ENCODE measurements around the gene MALL. TPM values are rescaled to one million over a fixed set of nuclear protein-coding genes. Genes with fewer than 3 reads are reported as not detected.
A peak's percentile ranks its signal among the peaks of the same experiment; 100 is the strongest.

The MALL gene
- polyA plus RNA-seq, 2 of the 4 experiments (the other 2 are of a cell fraction), result 77.8 to 123 TPM

- Histone ChIP-seq H3K9me3 (no peaks in the 10 kb centered on the region), H3K4me1 (no peaks in the 10 kb centered on the region), H3K4me3 (no peak overlapping the region), H3K4me2 (no peak overlapping the region), H3K27ac (no peak overlapping the region; a peak in 1 of 6 replicates)
- 64% methylated on average over 4 of the region's 4 CpGs for WGBS (ENCODE audit: missing lambda C conversion rate)
- ChIA-PET CTCF (interaction anchor here (0.8 to 3.0 kb wide), 4 partner anchors 8 to 33 kb away, joined by 3 to 12 read pairs (median 6); partner anchors contain the start of gene MALL), POLR2A (no interaction called here)
- ATAC-seq (peak in 1 of 2 experiments; percentile 42; a peak in 1 of 6 replicates), DNase-seq (ENCODE audit: low read depth in 1 of 2, low spot score in 1 of 2) (no peak), FAIRE-seq (no peak)
- TF ChIP-seq PBX3 (IDR thresholded peaks at IDR 0.05), result no peak
Measured at GRCh38 chr2:110124038-110124825, 8.6 kb upstream of the MALL start.

GRCh38 chr2:110121592-110121991, 6.0 kb upstream of the MALL start:
- CTCF ChIA-PET, result interaction anchor here (0.6 to 3.0 kb wide), 3 partner anchors 14 to 1517 kb away, joined by 3 to 8 read pairs (median 4); no protein-coding TSS in a partner anchor
- Histone ChIP-seq H3K4me1 (peaks cover 4% of the 10 kb centered on the region), H3K4me3 (no peak overlapping the region), H3K27ac (peak overlapping the region in 1 of 2 experiments; percentile 56; a peak in 1 of 6 replicates), H3K4me2 (no peak overlapping the region), H3K9me3 (no peaks in the 10 kb centered on the region)
- DNase-seq (ENCODE audit: low read depth in 1 of 2, low spot score in 1 of 2) (no peak), ATAC-seq (no peak), FAIRE-seq (no peak)
- whole genome bisulfite sequencing (ENCODE audit: missing lambda C conversion rate), result 91% methylated on average over 3 of the region's 3 CpGs
- TF ChIP-seq MAZ (IDR thresholded peaks at IDR 0.05; ENCODE audit: borderline replicate concordance, low read depth, low read length) (no peak), TFCP2L1 (CRISPR knock-in tag; IDR thresholded peaks at IDR 0.05) (no peak), CBX2 (IDR thresholded peaks at IDR 0.05; ENCODE audit: borderline replicate concordance, low read depth) (no peak), ESRRA (IDR thresholded peaks at IDR 0.05; ENCODE audit: borderline replicate concordance, low read length) (no peak), RFX5 (IDR thresholded peaks at IDR 0.05) (no peak)
- POLR2A ChIA-PET, result interaction anchor here (1.5 kb wide), 1 partner anchor 15 kb away, joined by 6 read pairs; no protein-coding TSS in a partner anchor

- no peaks in the 10 kb centered on the region for H3K9me3 ChIP-seq
- H3K4me2 ChIP-seq, result no peak overlapping the region
- peaks cover 9% of the 10 kb centered on the region for H3K4me1 ChIP-seq
- WGBS (ENCODE audit: missing lambda C conversion rate), result 87% methylated on average over 2 of the region's 2 CpGs
- ATAC-seq, result no peak
- ChIA-PET CTCF (interaction anchor here (0.6 kb wide), 1 partner anchor 1518 kb away, joined by 3 read pairs; no protein-coding TSS in a partner anchor), POLR2A (interaction anchor here (1.5 kb wide), 1 partner anchor 15 kb away, joined by 6 read pairs; no protein-coding TSS in a partner anchor)
- peak overlapping the region in 1 of 2 experiments; percentile 12; a peak in 1 of 6 replicates for H3K27ac ChIP-seq
- H3K4me3 ChIP-seq, result no peak overlapping the region
- no peak for FAIRE-seq
- no peak for DNase-seq (ENCODE audit: low read depth in 1 of 2, low spot score in 1 of 2)
- TF ChIP-seq FOXS1 (CRISPR knock-in tag; IDR thresholded peaks at IDR 0.05), result no peak
- no peak for TF ChIP-seq CBX2 (IDR thresholded peaks at IDR 0.05; ENCODE audit: borderline replicate concordance, low read depth)
- TF ChIP-seq SMC3 (IDR thresholded peaks at IDR 0.05), result no peak
Measured at GRCh38 chr2:110121052-110121334, 5.4 kb upstream of the MALL start.

- peaks cover 11% of the 10 kb centered on the region for H3K4me1 ChIP-seq
- TF ChIP-seq KDM5A (IDR thresholded peaks at IDR 0.05) (no peak), POLR2AphosphoS2 (conservative IDR thresholded peaks at IDR 0.05; ENCODE audit: low read length) (no peak), ZFP36 (IDR thresholded peaks at IDR 0.05; ENCODE audit: borderline replicate concordance, partially characterized antibody) (no peak), NR3C1 (IDR thresholded peaks at IDR 0.05) (no peak), CEBPB (IDR thresholded peaks at IDR 0.05) (no peak), FOSL2 (IDR thresholded peaks at IDR 0.05) (no peak), FOSL2 (CRISPR knock-in tag; IDR thresholded peaks at IDR 0.05) (no peak), EHMT2 (IDR thresholded peaks at IDR 0.05; ENCODE audit: low read depth) (no peak), HEYL (CRISPR knock-in tag; IDR thresholded peaks at IDR 0.05) (no peak), MAZ (IDR thresholded peaks at IDR 0.05; ENCODE audit: borderline replicate concordance, low read depth, low read length) (no peak), CHD4 (IDR thresholded peaks at IDR 0.05; ENCODE audit: borderline replicate concordance) (no peak), MAX (IDR thresholded peaks at IDR 0.05) (no peak), HOXB13 (CRISPR knock-in tag; IDR thresholded peaks at IDR 0.05; ENCODE audit: low read depth) (no peak), ZC3H11A (IDR thresholded peaks at IDR 0.05) (no peak), RCOR1 (IDR thresholded peaks at IDR 0.05; ENCODE audit: low read depth, low read length) (no peak)
- H3K27ac ChIP-seq, result peak overlapping the region in 1 of 2 experiments; percentile 12; a peak in 3 of 6 replicates
- no peaks in the 10 kb centered on the region for H3K9me3 ChIP-seq
- no peak overlapping the region for H3K4me2 ChIP-seq
- DNase-seq (ENCODE audit: low read depth in 1 of 2, low spot score in 1 of 2) (no peak), FAIRE-seq (no peak), ATAC-seq (no peak)
- WGBS (ENCODE audit: missing lambda C conversion rate), result 74% methylated on average over 10 of the region's 11 CpGs
- H3K4me3 ChIP-seq, result no peak overlapping the region
- ChIA-PET CTCF (interaction anchor here (0.6 kb wide), 1 partner anchor 1518 kb away, joined by 3 read pairs; no protein-coding TSS in a partner anchor), POLR2A (no interaction called here)
Measured at GRCh38 chr2:110120171-110121051, 4.8 kb upstream of the MALL start.

Measured in A549 (cell line).